ENCODE data around the gene MAP7D3.

Gene MAP7D3

DNA sequence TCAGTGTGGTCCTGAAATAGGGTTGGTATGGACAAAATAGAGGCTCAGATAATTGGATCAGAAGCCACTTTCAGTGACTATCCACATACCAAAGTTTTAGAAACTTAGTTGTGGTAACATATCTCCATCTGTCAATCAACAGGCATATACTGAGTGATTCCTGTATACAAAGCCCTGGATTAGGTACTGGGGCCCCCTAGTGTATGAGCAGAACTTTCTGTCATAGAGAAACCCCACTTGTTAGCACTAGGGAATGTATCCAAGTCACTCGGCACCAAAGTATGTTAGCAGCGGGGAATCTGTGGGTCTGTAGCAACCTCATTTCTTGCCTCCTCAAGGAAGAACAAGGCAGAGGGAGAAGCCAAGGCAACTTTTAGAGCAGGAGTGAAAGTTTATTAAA lies 50.7 kb downstream of the MAP7D3 start:
- TF ChIP-seq ZC3H10 (CRISPR knock-in tag; IDR thresholded peaks at IDR 0.05) (no peak), TOX (CRISPR knock-in tag; IDR thresholded peaks at IDR 0.05; ENCODE audit: borderline replicate concordance) (no peak), ZFP30 (CRISPR knock-in tag; IDR thresholded peaks at IDR 0.05) (no peak), CSDC2 (CRISPR knock-in tag; IDR thresholded peaks at IDR 0.05) (no peak), ESRRG (CRISPR knock-in tag; IDR thresholded peaks at IDR 0.05) (no peak), ISL1 (CRISPR knock-in tag; IDR thresholded peaks at IDR 0.05) (no peak), OSR1 (CRISPR knock-in tag; IDR thresholded peaks at IDR 0.05) (no peak), TCF4 (CRISPR knock-in tag; IDR thresholded peaks at IDR 0.05; ENCODE audit: borderline replicate concordance) (no peak), PPARA (CRISPR knock-in tag; IDR thresholded peaks at IDR 0.05; ENCODE audit: borderline replicate concordance) (no peak), ARNTL (CRISPR knock-in tag; IDR thresholded peaks at IDR 0.05; ENCODE audit: borderline replicate concordance, low read depth) (no peak), ZFP3 (CRISPR knock-in tag; IDR thresholded peaks at IDR 0.05) (no peak), ZNF8 (CRISPR knock-in tag; IDR thresholded peaks at IDR 0.05) (no peak), RARB (CRISPR knock-in tag; IDR thresholded peaks at IDR 0.05) (no peak), GLIS3 (CRISPR knock-in tag; IDR thresholded peaks at IDR 0.05) (no peak)
- TF ChIP-seq, protein P1, sequence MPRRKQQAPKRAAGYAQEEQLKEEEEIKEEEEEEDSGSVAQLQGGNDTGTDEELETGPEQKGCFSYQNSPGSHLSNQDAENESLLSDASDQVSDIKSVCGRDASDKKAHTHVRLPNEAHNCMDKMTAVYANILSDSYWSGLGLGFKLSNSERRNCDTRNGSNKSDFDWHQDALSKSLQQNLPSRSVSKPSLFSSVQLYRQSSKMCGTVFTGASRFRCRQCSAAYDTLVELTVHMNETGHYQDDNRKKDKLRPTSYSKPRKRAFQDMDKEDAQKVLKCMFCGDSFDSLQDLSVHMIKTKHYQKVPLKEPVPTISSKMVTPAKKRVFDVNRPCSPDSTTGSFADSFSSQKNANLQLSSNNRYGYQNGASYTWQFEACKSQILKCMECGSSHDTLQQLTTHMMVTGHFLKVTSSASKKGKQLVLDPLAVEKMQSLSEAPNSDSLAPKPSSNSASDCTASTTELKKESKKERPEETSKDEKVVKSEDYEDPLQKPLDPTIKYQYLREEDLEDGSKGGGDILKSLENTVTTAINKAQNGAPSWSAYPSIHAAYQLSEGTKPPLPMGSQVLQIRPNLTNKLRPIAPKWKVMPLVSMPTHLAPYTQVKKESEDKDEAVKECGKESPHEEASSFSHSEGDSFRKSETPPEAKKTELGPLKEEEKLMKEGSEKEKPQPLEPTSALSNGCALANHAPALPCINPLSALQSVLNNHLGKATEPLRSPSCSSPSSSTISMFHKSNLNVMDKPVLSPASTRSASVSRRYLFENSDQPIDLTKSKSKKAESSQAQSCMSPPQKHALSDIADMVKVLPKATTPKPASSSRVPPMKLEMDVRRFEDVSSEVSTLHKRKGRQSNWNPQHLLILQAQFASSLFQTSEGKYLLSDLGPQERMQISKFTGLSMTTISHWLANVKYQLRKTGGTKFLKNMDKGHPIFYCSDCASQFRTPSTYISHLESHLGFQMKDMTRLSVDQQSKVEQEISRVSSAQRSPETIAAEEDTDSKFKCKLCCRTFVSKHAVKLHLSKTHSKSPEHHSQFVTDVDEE (CRISPR knock-in tag; IDR thresholded peaks at IDR 0.05), result no peak
- TF ChIP-seq, protein P2, sequence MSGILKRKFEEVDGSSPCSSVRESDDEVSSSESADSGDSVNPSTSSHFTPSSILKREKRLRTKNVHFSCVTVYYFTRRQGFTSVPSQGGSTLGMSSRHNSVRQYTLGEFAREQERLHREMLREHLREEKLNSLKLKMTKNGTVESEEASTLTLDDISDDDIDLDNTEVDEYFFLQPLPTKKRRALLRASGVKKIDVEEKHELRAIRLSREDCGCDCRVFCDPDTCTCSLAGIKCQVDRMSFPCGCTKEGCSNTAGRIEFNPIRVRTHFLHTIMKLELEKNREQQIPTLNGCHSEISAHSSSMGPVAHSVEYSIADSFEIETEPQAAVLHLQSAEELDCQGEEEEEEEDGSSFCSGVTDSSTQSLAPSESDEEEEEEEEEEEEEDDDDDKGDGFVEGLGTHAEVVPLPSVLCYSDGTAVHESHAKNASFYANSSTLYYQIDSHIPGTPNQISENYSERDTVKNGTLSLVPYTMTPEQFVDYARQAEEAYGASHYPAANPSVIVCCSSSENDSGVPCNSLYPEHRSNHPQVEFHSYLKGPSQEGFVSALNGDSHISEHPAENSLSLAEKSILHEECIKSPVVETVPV (CRISPR knock-in tag; IDR thresholded peaks at IDR 0.05), result no peak
- TF ChIP-seq, protein P3, sequence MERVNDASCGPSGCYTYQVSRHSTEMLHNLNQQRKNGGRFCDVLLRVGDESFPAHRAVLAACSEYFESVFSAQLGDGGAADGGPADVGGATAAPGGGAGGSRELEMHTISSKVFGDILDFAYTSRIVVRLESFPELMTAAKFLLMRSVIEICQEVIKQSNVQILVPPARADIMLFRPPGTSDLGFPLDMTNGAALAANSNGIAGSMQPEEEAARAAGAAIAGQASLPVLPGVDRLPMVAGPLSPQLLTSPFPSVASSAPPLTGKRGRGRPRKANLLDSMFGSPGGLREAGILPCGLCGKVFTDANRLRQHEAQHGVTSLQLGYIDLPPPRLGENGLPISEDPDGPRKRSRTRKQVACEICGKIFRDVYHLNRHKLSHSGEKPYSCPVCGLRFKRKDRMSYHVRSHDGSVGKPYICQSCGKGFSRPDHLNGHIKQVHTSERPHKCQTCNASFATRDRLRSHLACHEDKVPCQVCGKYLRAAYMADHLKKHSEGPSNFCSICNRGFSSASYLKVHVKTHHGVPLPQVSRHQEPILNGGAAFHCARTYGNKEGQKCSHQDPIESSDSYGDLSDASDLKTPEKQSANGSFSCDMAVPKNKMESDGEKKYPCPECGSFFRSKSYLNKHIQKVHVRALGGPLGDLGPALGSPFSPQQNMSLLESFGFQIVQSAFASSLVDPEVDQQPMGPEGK (CRISPR knock-in tag; IDR thresholded peaks at IDR 0.05; ENCODE audit: borderline replicate concordance), result no peak
- TF ChIP-seq, protein P4, sequence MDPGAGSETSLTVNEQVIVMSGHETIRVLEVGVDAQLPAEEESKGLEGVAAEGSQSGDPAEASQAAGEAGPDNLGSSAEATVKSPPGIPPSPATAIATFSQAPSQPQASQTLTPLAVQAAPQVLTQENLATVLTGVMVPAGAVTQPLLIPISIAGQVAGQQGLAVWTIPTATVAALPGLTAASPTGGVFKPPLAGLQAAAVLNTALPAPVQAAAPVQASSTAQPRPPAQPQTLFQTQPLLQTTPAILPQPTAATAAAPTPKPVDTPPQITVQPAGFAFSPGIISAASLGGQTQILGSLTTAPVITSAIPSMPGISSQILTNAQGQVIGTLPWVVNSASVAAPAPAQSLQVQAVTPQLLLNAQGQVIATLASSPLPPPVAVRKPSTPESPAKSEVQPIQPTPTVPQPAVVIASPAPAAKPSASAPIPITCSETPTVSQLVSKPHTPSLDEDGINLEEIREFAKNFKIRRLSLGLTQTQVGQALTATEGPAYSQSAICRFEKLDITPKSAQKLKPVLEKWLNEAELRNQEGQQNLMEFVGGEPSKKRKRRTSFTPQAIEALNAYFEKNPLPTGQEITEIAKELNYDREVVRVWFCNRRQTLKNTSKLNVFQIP (CRISPR knock-in tag; IDR thresholded peaks at IDR 0.05; ENCODE audit: borderline replicate concordance, low read depth), result no peak
- TF ChIP-seq, protein P5, sequence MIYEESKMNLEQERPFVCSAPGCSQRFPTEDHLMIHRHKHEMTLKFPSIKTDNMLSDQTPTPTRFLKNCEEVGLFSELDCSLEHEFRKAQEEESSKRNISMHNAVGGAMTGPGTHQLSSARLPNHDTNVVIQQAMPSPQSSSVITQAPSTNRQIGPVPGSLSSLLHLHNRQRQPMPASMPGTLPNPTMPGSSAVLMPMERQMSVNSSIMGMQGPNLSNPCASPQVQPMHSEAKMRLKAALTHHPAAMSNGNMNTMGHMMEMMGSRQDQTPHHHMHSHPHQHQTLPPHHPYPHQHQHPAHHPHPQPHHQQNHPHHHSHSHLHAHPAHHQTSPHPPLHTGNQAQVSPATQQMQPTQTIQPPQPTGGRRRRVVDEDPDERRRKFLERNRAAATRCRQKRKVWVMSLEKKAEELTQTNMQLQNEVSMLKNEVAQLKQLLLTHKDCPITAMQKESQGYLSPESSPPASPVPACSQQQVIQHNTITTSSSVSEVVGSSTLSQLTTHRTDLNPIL (CRISPR knock-in tag; IDR thresholded peaks at IDR 0.05; ENCODE audit: low read depth), result no peak
- peak; percentile 86 for ATAC-seq

DNA sequence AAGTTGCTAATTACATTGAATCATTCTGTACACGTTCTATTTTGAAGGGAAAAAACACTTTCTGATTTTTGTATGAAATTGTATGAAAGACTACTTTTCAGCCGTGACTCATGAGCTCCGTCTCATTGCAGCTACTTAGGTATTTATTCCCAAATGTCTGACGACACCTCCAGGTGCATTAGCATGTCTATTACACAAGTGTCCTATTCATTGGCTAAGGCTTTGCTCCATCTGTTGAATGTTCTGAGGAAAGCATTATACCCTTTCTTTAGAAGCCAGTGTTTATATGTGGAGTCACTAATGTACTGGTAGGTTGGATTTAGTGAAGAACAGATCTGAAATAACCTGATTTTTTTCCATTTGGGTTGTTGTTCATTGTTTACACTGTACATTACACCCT lies 51.8 kb downstream of the MAP7D3 start:
- no peak for ATAC-seq
- TF ChIP-seq, protein P1 (CRISPR knock-in tag; IDR thresholded peaks at IDR 0.05), result no peak
- TF ChIP-seq ESRRG (CRISPR knock-in tag; IDR thresholded peaks at IDR 0.05), result no peak

All from SK-N-SH treated with all-trans-retinoic acid at 6 μM for 48 hours (cell line).